Activated T-helper 1 cell treated with anti-CD3 and anti-CD28 coated beads, Interleukin-12 subunit alpha, Interleukin-12 subunit beta, Interleukin-2, Interleukin-4 antibody, amounts not matched to agents 30 ng/mL and 10 ng/mL and 1 ng/mL, durations not matched to agents 14 hours and 24 hours and 36 hours (primary cell): ENCODE measurements around the gene PABPC3. TPM values are rescaled to one million over a fixed set of nuclear protein-coding genes. Genes with fewer than 3 reads are reported as not detected.
A peak's percentile ranks its signal among the peaks of the same experiment; 100 is the strongest.

Experiments
- DNase-seq: peaks from one replicate; pipeline ENCODE4 v3.0.0; 2021; ENCODE audit warnings: low spot score
- H3K27ac Mint-ChIP-seq: one replicate; pipeline ENCODE4 v1.8.0; 2021; ENCODE audit warnings: mild to moderate bottlenecking, mixed read lengths
- H3K27me3 Mint-ChIP-seq: one replicate; pipeline ENCODE4 v1.8.0; 2022; ENCODE audit warnings: mild to moderate bottlenecking, moderate library complexity, mixed read lengths; ENCODE audit not compliant: insufficient read depth
- H3K36me3 Mint-ChIP-seq: one replicate; pipeline ENCODE4 v1.8.0; 2021; ENCODE audit warnings: low read depth, mixed read lengths
- H3K4me1 Mint-ChIP-seq: one replicate; pipeline ENCODE4 v1.8.0; 2021; ENCODE audit warnings: low read depth, mixed read lengths
- H3K4me3 Mint-ChIP-seq: one replicate; pipeline ENCODE4 v1.8.0; 2021; ENCODE audit warnings: mild to moderate bottlenecking, moderate library complexity, mixed read lengths
- H3K9me3 Mint-ChIP-seq: one replicate; pipeline ENCODE4 v1.8.0; 2021; ENCODE audit warnings: mixed read lengths
- intact Hi-C: fragments of 100-400 bp; cut with micrococcal nuclease; formaldehyde crosslinking; loops from one replicate; pipeline ENCODE4 v1.15.1; 2024
- total RNA-seq: library from RNA; stranded (reverse); gene quantifications from 2 replicates; pipeline ENCODE4 v1.2.3, GENCODE V29; 2022

Gene PABPC3
- total RNA-seq, 1 donor from 2014 or later: 0.34 TPM

DNA sequence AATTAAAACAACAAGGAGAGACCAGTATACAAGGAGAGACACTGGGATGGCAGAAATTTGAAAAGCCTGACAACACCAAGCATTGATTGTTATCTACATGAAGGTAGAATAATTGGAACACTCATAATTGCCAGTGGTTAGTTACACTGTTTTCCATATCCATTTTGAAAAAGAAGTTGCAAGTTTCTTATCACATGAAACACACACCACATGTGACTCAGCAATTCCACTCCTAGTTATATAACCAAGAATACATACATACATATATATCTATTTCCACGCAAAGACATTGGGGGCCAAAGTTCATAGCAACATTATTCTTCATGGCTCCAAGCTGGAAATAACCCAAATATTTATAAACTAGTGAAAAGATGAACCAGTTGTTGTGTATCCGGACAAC, 15.2 kb upstream of the PABPC3 start:
- intact Hi-C loops: no loop called here
- H3K27me3 Mint-ChIP-seq: peaks cover 4% of the 10 kb centered on the region
- no peak overlapping the region for H3K27ac Mint-ChIP-seq
- no peak for DNase-seq
- H3K4me1 Mint-ChIP-seq: no peaks in the 10 kb centered on the region
- H3K4me3 Mint-ChIP-seq: no peak overlapping the region
- no peaks in the 10 kb centered on the region for H3K36me3 Mint-ChIP-seq
- no peaks in the 10 kb centered on the region for H3K9me3 Mint-ChIP-seq

DNA sequence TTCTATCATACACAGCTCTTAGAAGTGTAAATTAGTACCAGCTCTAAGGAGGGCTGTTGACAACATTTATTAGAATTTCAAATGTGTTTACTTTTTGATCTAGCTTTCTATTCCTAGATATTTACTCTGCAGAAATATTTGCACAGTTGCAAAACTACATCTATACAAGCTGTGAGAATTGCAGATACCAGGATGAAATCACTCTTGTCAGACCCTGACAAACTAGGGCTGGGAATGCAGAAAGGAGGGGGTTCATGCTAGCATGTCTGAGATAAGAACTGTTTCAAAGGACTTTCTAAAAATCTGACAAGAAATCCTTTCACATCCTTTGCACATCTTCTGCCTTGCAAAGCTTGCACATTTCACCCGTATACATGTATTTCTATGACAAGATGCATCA, 11.8 kb upstream of the PABPC3 start:
- Mint-ChIP-seq H3K9me3 (no peaks in the 10 kb centered on the region), H3K27ac (no peak overlapping the region), H3K4me1 (no peaks in the 10 kb centered on the region), H3K27me3 (peaks cover 4% of the 10 kb centered on the region), H3K36me3 (no peaks in the 10 kb centered on the region), H3K4me3 (no peak overlapping the region)
- intact Hi-C loops: no loop called here
- DNase-seq: no peak

DNA sequence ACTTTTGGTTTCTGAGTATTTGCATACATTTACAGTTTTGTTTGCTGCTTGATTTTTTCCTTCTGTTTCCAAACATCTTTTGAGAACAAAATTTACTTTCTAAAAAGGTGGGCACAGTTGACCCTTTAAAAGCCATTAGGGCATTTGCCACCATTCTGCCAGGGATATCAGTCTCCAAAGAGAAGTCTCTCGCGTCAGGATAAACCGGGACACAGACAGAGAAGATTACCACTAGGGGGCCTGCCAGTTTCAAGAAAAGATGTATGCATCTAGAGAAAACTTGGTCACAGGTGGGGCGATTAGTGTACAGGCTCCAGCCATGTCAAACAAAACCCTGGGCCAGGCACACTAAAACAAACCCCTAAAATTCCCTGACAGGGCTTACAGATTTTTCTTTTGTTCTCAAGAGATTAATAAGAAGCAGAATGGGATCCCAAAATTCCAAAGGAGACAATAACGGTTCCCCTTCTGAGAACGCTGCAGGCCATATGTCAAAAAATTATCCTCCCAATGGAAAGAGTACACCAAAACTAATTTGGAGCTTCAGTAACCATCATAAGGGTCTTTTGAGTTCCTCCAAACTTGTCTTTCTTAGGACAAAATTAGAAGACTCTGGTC, 10.7 kb upstream of the PABPC3 start:
- H3K4me1 Mint-ChIP-seq: no peaks in the 10 kb centered on the region
- H3K9me3 Mint-ChIP-seq: no peaks in the 10 kb centered on the region
- intact Hi-C loops: loop anchor here (1.0 kb wide), 1 partner anchor 290 kb away; no protein-coding TSS in a partner anchor
- H3K36me3 Mint-ChIP-seq: no peaks in the 10 kb centered on the region
- H3K27me3 Mint-ChIP-seq: peaks cover 4% of the 10 kb centered on the region
- DNase-seq: no peak
- no peak overlapping the region for H3K27ac Mint-ChIP-seq
- no peak overlapping the region for H3K4me3 Mint-ChIP-seq

DNA sequence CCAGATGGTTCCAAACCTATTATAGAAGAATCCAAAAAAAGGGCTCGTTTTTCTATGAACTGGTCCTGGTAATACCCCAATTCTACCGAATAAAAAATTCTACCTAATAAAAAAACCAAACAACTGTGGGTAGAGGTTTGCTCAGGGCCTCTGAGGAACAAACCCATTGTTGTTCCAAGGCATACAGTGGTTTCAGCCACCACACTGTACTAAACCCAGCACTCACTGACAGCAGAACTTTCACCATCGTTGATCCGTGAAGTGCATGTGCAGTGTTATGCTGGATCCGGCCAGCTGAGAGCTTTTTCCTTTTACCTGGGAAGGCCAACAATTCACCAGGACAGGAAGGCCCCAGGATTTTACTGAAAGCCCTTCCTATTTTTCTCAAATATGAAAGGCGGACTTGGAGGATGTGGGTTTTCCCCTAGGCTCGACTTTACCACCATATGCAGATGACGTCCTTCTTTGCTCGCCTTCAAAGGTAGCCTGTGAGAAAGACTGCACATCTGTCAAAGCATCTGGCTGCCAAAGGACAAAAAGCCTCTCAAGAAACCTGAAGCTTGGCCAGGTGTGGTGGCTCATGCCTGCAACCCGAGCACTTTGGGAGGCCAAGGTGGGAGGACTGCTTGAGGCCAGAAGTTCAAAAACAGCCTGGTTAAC, 7.2 kb upstream of the PABPC3 start:
- Mint-ChIP-seq H3K4me1 (no peaks in the 10 kb centered on the region), H3K9me3 (no peaks in the 10 kb centered on the region), H3K27me3 (peaks cover 13% of the 10 kb centered on the region), H3K4me3 (no peak overlapping the region), H3K36me3 (no peaks in the 10 kb centered on the region), H3K27ac (no peak overlapping the region)
- no peak for DNase-seq
- intact Hi-C loops: no loop called here

DNA sequence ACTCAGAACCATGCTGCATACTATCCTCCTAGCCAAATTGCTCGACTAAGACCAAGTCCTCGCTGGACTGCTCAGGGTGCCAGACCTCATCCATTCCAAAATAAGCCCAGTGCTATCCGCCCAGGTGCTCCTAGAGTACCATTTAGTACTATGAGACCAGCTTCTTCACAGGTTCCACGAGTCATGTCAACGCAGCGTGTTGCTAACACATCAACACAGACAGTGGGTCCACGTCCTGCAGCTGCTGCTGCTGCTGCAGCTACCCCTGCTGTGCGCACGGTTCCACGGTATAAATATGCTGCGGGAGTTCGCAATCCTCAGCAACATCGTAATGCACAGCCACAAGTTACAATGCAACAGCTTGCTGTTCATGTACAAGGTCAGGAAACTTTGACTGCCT, 1.5 kb downstream of the PABPC3 start:
- Mint-ChIP-seq H3K27me3 (peaks cover 31% of the 10 kb centered on the region), H3K9me3 (no peaks in the 10 kb centered on the region), H3K36me3 (no peaks in the 10 kb centered on the region), H3K27ac (no peak overlapping the region), H3K4me1 (peaks cover 6% of the 10 kb centered on the region), H3K4me3 (no peak overlapping the region)
- intact Hi-C loops: no loop called here
- no peak for DNase-seq

DNA sequence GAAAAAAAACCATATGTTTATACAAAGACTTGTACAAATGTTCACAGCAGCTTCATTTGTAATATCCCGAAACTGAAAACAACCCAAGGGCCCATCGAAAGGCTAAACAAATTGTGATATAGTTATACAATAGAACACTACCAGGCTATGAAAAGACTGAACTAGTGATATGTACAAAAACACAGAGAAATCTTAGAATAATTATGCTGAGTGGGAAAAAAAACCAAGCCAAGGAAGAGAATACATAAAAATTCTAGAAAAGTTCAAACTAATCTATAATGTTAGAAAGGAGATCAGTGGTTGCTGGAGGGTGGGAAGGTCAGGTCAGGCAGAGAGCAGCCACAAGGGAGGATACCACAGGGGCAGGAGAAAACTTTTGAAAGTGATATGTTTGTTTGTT, 7.8 kb downstream of the PABPC3 start:
- no peak for DNase-seq
- H3K27me3 Mint-ChIP-seq: peaks cover 1% of the 10 kb centered on the region
- H3K9me3 Mint-ChIP-seq: no peaks in the 10 kb centered on the region
- no peak overlapping the region for H3K4me3 Mint-ChIP-seq
- no peak overlapping the region for H3K27ac Mint-ChIP-seq
- intact Hi-C loops: no loop called here
- H3K4me1 Mint-ChIP-seq: no peaks in the 10 kb centered on the region
- H3K36me3 Mint-ChIP-seq: no peaks in the 10 kb centered on the region

DNA sequence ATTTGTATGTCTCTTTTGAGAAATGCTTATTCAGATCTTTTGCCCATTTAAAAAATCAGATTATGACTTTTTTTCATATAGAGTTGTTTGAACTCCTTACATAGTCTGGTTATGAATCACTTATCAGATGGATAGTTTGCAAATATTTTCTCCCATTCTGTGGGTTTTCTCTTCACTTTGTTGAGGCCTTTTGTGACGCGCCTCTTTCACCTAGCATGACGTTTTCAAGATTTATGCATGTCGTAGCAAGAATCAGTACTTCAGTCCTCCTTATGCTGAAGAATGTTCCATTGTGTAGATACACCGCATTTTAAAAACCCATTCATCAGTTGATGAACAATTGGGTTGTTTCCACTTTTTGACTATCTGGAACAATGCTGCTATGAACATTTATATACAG, 13.4 kb downstream of the PABPC3 start:
- H3K4me3 Mint-ChIP-seq: no peak overlapping the region
- intact Hi-C loops: no loop called here
- no peaks in the 10 kb centered on the region for H3K9me3 Mint-ChIP-seq
- H3K4me1 Mint-ChIP-seq: no peaks in the 10 kb centered on the region
- peaks cover 16% of the 10 kb centered on the region for H3K27me3 Mint-ChIP-seq
- H3K36me3 Mint-ChIP-seq: no peaks in the 10 kb centered on the region
- DNase-seq: no peak
- no peak overlapping the region for H3K27ac Mint-ChIP-seq

DNA sequence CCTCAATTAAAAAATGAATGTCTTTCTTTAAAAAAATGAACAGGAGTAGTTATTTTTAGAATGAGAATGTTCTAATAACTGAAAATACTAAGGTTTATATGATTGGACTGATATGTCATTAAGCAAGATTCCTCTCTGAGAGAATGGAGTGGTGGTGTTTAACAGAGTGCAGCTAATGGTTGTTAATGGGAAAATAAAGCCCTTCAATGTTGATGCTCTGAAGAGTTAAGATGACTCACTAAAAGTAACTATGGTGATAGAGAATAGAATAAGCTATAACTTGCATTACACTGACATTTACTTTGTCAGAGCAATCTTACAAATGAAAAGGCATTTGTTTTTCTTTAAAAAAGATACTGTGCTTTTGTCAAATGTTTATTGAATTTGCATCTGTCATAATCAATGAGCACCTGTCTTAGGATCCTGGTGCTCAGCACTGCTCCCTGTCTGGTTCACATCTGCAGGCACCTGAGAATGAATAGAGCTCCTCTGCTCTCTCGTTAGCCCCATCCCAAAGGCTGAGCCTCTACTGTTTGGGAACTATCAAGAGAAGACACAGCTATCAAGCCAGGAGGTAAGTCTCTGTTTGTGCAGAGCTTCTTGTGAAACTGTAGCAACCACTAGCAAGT, 15.1 kb downstream of the PABPC3 start:
- no peak overlapping the region for H3K4me3 Mint-ChIP-seq
- no peaks in the 10 kb centered on the region for H3K4me1 Mint-ChIP-seq
- H3K27me3 Mint-ChIP-seq: peaks cover 25% of the 10 kb centered on the region
- intact Hi-C loops: no loop called here
- no peaks in the 10 kb centered on the region for H3K36me3 Mint-ChIP-seq
- H3K9me3 Mint-ChIP-seq: no peaks in the 10 kb centered on the region
- no peak for DNase-seq
- no peak overlapping the region for H3K27ac Mint-ChIP-seq

DNA sequence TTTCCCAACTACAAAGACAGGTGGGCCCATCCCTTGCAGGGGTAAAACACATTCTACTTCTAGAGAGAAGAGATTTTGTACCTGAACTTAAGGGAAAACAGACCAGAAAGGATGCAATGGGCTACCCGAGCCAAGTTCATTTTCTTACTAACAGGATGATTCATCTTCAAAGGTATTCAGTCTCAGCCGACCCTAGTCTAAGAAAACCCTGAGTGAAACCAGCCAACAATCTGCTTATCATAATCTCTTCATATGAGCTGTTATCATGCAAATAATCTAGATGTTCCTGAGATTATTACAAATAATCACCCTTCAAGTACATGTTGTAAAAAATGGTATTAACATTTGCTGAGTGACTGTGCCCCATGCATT, 15.6 kb downstream of the PABPC3 start:
- intact Hi-C loops: no loop called here
- no peak for DNase-seq
- H3K4me1 Mint-ChIP-seq: no peaks in the 10 kb centered on the region
- H3K27ac Mint-ChIP-seq: no peak overlapping the region
- no peaks in the 10 kb centered on the region for H3K36me3 Mint-ChIP-seq
- no peaks in the 10 kb centered on the region for H3K9me3 Mint-ChIP-seq
- H3K27me3 Mint-ChIP-seq: peaks cover 26% of the 10 kb centered on the region
- H3K4me3 Mint-ChIP-seq: no peak overlapping the region

DNA sequence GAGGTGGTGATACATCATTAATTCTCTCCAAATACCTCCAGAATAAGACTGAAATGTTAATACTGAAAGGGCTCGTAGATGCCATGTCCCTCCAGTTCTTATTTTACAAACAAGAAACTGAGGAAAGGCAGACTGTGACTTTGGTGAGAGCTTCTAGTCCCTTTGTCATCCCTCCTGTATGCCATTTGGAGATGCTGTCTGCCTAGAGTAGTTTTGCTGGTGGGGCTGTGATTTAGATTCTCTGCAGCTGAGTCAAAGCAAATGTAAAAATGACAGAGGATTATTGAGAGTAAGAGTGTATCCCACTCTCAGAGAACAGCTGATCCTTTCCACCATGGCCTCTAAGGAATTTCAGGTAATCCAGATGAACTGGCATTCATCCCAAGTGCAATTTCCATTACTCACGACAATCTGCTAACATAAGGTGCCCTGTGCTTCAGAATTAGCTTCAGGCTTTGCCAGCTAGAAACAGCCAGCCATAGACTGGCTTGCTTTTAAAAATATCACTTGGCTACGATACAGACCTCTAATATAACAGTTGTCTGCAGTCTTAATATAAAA, 16.8 kb downstream of the PABPC3 start:
- no peak overlapping the region for H3K27ac Mint-ChIP-seq
- no peaks in the 10 kb centered on the region for H3K4me1 Mint-ChIP-seq
- peaks cover 29% of the 10 kb centered on the region for H3K27me3 Mint-ChIP-seq
- no peaks in the 10 kb centered on the region for H3K9me3 Mint-ChIP-seq
- no peak for DNase-seq
- no peak overlapping the region for H3K4me3 Mint-ChIP-seq
- intact Hi-C loops: no loop called here
- H3K36me3 Mint-ChIP-seq: no peaks in the 10 kb centered on the region

DNA sequence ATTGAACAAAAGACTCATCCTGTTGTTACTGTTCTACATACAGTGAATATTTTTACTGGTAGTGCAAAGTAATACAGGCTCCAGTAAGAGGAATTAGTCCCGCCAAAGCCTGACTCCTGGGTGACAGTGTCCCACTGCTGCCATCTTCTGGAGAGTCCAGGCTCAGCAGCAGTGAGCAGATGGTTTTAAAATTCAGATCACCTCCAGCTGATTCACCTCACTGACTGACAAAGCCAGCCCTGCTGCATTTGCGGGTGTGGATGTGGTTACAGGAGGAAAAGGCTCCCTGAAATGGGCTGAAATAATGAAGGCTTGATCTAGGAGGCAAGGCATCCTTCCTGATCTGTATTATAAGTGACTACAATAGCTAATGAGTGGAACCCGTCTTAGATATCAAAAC, 18.3 kb downstream of the PABPC3 start:
- no peaks in the 10 kb centered on the region for H3K9me3 Mint-ChIP-seq
- H3K27me3 Mint-ChIP-seq: peaks cover 32% of the 10 kb centered on the region

DNA sequence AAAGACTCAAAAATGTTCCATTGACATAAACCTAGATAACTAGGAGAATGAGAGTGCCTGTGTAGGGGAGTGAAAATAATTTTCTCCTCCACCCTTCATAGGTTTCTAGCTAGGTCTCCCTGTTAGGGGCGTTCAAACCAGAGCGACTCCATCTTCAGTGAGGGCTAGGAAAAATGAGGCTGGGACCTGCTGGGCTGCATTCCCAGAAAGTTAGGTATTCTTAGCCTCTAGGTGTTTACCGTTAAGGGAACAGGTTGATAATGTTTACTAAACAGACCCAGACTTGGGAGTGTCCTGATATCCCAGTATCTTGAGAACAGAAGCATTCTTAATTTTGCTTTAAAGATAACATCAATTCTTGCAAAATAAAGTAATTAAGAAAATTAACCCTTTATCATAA, 20.1 kb downstream of the PABPC3 start:
- H3K27ac Mint-ChIP-seq: no peak overlapping the region
- H3K27me3 Mint-ChIP-seq: peaks cover 30% of the 10 kb centered on the region
- no peaks in the 10 kb centered on the region for H3K9me3 Mint-ChIP-seq
- intact Hi-C loops: no loop called here
- DNase-seq: no peak
- H3K4me3 Mint-ChIP-seq: no peak overlapping the region
- H3K4me1 Mint-ChIP-seq: no peaks in the 10 kb centered on the region
- H3K36me3 Mint-ChIP-seq: no peaks in the 10 kb centered on the region

More for the DNA sequence above, 18.3 kb downstream of the PABPC3 start:
- Mint-ChIP-seq H3K27ac (no peak overlapping the region), H3K4me3 (no peak overlapping the region), H3K4me1 (no peaks in the 10 kb centered on the region), H3K36me3 (no peaks in the 10 kb centered on the region)
- DNase-seq: peak; percentile 42
- intact Hi-C loops: loop anchor here (1.0 kb wide), 3 partner anchors 77 to 119 kb away; no protein-coding TSS in a partner anchor

DNA sequence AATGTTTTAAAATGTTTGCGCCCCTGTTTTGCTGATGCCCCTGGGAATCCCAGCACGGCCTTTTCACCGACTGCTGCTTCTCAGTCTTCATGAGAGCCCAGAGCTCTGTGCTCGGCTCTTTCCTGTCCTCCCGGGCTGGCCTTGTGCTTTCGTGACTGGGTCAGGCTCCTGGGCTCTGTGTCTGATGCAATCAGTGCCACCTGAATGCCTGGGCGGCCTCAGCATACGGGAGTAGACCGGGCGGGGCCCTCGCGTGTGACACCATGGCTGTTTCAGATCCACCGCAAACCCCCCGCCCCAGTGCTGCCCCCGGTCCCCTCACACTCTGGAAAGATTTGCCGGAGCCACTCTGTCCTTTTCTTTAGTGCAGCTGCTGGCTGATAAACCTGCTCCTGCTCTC, 21.4 kb downstream of the PABPC3 start:
- Mint-ChIP-seq H3K4me3 (no peak overlapping the region), H3K27me3 (peaks cover 30% of the 10 kb centered on the region), H3K9me3 (no peaks in the 10 kb centered on the region), H3K27ac (no peak overlapping the region), H3K4me1 (no peaks in the 10 kb centered on the region), H3K36me3 (no peaks in the 10 kb centered on the region)
- intact Hi-C loops: no loop called here
- DNase-seq: no peak
